ENCODE data around the gene AGMO.

Gene AGMO

DNA sequence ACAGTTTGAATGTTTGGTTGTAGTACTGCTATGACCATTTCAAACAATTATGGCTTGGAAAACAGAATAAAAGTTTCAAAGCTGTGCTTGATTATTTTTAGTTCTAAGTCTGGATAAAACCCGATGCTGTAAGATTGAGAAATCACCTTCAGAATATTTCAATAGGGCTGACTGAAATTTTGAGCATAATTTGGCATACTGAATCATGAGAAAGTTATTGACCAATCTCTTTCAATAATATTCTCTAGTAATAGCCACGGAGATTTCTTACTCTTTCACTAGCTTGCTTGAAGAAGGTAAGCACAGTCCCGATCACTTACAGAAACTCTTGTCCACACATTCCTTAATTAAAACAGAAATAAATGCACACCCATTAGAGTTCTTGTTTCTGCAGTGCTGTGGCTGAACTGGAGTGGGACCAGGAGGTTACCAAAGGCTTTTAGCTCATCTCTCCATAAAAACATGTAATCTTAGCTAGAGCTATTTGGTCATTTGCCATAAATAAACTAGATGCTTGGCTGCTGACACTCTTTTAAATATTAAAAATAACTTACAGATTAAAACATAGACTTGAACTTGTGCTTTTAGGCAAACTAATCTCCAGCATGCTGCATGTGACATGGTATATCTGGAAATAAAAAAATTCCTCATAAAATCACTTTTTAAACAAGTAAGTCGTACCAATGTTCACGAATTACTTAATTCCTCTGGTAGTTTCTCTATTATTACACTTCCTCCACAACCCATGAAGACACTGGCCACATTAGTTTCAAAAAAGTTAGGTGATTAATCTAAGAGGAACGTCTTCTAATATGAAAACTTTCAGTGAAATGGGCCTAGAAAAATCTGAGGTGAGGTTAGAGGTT lies 97.8 kb downstream of the AGMO start:
- TF ChIP-seq, protein P1, sequence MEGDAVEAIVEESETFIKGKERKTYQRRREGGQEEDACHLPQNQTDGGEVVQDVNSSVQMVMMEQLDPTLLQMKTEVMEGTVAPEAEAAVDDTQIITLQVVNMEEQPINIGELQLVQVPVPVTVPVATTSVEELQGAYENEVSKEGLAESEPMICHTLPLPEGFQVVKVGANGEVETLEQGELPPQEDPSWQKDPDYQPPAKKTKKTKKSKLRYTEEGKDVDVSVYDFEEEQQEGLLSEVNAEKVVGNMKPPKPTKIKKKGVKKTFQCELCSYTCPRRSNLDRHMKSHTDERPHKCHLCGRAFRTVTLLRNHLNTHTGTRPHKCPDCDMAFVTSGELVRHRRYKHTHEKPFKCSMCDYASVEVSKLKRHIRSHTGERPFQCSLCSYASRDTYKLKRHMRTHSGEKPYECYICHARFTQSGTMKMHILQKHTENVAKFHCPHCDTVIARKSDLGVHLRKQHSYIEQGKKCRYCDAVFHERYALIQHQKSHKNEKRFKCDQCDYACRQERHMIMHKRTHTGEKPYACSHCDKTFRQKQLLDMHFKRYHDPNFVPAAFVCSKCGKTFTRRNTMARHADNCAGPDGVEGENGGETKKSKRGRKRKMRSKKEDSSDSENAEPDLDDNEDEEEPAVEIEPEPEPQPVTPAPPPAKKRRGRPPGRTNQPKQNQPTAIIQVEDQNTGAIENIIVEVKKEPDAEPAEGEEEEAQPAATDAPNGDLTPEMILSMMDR (conservative IDR thresholded peaks at IDR 0.05; ENCODE audit: low read length): no peak
- DNase-seq (ENCODE audit: low read depth): peak; percentile 77
- H3K4me3 ChIP-seq (ENCODE audit: low read length): no peak overlapping the region

DNA sequence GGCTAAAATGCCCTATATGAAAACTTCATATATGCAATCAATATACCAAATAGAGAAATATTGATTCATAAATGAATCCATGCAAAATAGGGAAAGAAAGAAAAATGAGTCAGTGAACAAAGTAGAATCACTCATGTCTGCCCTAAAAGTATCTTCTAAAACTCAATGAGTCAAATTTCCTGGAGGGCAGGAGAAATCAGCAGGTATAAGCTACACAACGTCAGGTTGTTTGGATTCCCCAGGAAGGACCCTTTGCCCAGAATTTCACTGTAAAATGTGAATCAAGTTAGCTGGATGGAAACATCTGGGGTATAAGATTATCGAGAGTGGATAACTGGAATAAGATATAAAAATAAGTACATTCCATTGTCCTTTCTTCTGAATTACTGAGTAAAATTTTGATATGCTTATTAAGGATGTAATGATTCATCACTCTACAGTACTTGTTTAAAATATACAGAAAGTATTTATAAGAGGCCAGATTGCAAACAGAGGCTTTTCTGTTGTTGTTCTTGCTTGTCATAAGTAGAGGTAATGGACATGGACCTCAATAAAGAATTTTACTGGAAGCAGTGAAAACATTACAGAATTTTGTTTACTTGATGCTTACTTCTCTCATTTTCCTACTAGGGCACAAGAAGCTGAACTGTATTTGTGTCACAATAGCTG lies 99.0 kb downstream of the AGMO start:
- no peak overlapping the region for H3K4me3 ChIP-seq (ENCODE audit: low read length)
- TF ChIP-seq, protein P1 (conservative IDR thresholded peaks at IDR 0.05; ENCODE audit: low read length): no peak
- no peak for DNase-seq (ENCODE audit: low read depth)

DNA sequence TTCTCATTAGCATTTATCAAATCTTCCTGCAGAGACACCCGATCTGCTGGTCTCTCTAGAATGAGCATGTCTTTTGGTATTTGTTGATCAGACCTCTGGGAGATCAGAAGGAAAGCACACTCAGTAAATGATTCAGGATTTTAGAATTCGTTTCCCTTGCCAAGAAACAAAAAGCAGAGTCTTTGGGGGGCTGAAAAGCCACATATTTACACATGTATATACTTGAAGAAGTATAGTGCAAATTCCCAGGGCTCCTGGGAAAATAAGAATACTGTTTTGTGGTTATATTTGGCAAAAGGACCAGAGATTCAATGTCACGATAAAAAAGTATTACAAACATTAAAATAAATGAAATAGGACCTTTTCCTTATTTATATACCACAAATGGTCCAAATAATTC lies 100.2 kb downstream of the AGMO start:
- peak; percentile 93 for DNase-seq (ENCODE audit: low read depth)
- H3K4me3 ChIP-seq (ENCODE audit: low read length): no peak overlapping the region
- TF ChIP-seq, protein P1 (conservative IDR thresholded peaks at IDR 0.05; ENCODE audit: low read length): no peak

DNA sequence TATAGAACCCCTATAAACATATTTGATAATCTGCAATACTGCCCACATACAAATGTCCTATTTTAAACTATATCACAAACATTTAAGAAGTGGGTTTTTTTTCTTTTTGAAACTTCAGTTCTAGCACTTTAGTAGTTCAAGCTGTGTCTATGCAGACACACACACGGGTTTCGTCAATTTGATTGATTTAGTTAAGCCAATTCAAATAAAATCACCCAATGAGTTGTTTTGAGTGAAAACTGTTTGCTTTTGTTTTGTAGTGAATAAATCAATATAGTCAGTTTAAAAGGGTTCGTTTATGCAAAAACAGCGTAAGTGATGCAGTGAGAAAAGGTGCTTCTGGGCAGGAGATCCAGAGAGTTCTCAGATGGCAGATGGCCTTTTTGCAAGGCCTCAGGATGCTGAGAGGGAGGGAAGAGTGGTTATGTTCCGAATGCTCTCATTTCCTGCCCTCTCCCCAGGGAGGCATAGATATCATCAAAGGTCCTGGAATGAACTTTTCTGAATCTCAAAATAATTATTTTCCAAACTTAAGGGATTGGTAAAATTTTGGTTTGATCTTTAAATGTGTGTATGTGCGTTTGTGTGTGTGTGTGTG lies 102.7 kb downstream of the AGMO start:
- TF ChIP-seq, protein P1 (conservative IDR thresholded peaks at IDR 0.05; ENCODE audit: low read length): no peak
- peak; percentile 13 for DNase-seq (ENCODE audit: low read depth)
- H3K4me3 ChIP-seq (ENCODE audit: low read length): no peak overlapping the region

DNA sequence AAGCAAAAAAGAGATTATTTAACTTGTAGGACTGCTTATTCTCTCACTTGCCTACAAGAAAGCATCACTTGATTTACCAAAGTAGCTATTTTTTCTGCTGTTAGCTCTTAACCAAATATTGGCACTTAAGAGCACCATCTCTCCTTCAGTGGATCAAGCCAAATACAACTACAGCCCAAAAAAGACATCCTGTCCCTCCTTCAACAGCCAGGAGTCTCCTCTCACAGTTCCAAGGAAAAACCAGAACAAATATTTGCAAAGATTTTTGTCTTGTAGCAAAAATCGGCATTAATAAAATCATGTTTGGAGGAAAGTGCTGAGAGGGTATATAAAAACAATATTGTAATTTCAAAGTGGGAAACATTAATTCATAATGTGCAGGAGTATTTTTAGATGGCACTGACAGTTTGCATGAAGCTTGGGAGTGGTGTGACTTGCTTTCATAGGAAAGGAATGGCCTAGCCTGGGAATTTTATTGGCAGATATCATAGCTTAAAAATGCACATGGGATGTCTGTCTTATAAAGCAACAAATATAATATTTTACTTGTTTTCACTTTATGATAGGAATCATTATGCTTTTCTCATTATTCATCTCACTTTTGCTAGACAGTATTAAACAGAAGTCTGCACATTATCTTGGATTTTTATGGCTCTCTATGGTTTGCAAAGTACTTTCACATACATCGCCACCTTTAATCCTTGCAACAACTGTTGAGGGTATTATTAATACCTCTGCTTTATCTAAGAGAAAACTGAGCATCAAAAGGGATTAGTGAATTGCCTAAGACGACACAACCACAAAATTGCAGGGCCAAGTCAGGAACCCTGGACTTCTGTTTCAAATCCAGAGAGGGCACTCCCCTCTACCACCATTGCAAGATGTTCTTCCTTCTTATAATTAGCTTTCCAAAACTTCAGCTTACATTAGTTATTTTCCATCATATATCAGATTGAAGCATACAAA lies 103.5 kb downstream of the AGMO start:
- DNase-seq (ENCODE audit: low read depth): peak; percentile 6
- no peak overlapping the region for H3K4me3 ChIP-seq (ENCODE audit: low read length)
- TF ChIP-seq, protein P1 (conservative IDR thresholded peaks at IDR 0.05; ENCODE audit: low read length): no peak; the same call in 1 of the 2 replicates

DNA sequence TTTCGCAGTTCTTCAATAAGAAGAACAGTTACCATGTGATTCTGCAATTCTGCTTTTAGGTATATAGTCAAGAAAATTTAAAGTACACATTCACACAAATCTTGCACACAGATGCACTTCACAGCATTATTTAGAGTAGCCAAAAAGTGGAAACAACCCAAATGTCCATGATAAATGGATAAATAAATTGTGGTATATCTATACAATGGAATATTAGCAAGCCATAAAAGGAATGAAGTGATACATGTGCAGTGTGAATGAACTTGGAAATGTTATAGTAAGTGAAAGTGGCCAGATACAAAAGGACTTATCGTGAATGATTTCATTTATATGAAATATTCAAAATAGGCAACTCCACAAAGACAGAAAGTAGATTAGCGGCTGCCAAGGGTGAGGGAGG lies 109.1 kb downstream of the AGMO start:
- no peak for DNase-seq (ENCODE audit: low read depth)
- TF ChIP-seq, protein P1 (conservative IDR thresholded peaks at IDR 0.05; ENCODE audit: low read length): no peak

More for the DNA sequence above, 109.1 kb downstream of the AGMO start:
- H3K4me3 ChIP-seq (ENCODE audit: low read length): no peak overlapping the region

All from AG10803 (cell line).